Body of pancreas (tissue), 4 donors: ENCODE results near the gene ADGRE1. TPM values are rescaled to one million over a fixed set of nuclear protein-coding genes. Genes with fewer than 3 reads are reported as not detected.

Source experiments
- ATAC-seq: fragments of 150-250 bp; one replicate; pipeline ENCODE4 v1.9.1; 2016
- DNase-seq, 4 donors: peaks; one replicate each; pipeline ENCODE4 v3.0.0-alpha.2; 2019
- H3K27ac ChIP-seq, 4 donors: fragments of 200-600 bp; sonication (generic); 1 replicate in 3 of 4; 2 replicates in 1 of 4; pipeline versions ENCODE4 v1.5.1 to v1.6.1; 2016 to 2019; ENCODE audit warnings: mild to moderate bottlenecking in 1 of 4, mixed read lengths in 1 of 4, moderate library complexity in 1 of 4
- H3K27me3 ChIP-seq, 2 donors: fragments of 200-600 bp; sonication (generic); one replicate each; pipeline ENCODE4 v1.6.0; 2016; ENCODE audit warnings: mild to moderate bottlenecking in 1 of 2
- H3K36me3 ChIP-seq, 2 donors: fragments of 200-600 bp; sonication (generic); replicated peaks in 1 of 2; 2 replicates each; pipeline ENCODE4 v1.5.1; 2016; ENCODE audit warnings: low read depth in 2 of 2; ENCODE audit not compliant: insufficient read depth in 1 of 2
- H3K4me1 ChIP-seq: fragments of 200-600 bp; sonication (generic); one replicate; pipeline ENCODE4 v1.6.0; 2016
- H3K4me3 ChIP-seq, 2 donors: fragments of 200-600 bp; sonication (generic); 1 replicate in 1 of 2; 2 replicates in 1 of 2; pipeline ENCODE4 v1.5.1; 2016 to 2019
- H3K9me3 ChIP-seq, 3 donors: fragments of 200-600 bp; sonication (generic); 1 replicate in 2 of 3; 2 replicates in 1 of 3; pipeline ENCODE4 v1.5.1; 2016
- POLR2A ChIP-seq, 3 donors: fragments of 450-650 bp; IDR thresholded peaks; one replicate each; pipeline ENCODE4 v1.6.1; 2016; ENCODE audit warnings: antibody characterized with exemption in 3 of 3, mild to moderate bottlenecking in 2 of 3
- WGBS, 2 donors: methylation state at CpG; one replicate each; pipeline ENCODE4 v1.1.5; 2017; 5-methylcytosine and 5-hydroxymethylcytosine counted together
- intact Hi-C: fragments of 100-400 bp; cut with DNase I; formaldehyde crosslinking; loops from one replicate; pipeline ENCODE4 v1.15.1; 2023
- total RNA-seq, 2 donors: library from RNA; depleted of rRNA; stranded (reverse); fragments of >200 nt; gene quantifications; one replicate each; pipeline ENCODE4 v1.1.0, GENCODE V29; 2016
- TF ChIP-seq, protein P1 (sequence below), 7 experiments: fragments of 450-650 bp in 4 of 7; fragments of 200-600 bp in 3 of 7; sonication (generic) in 3 of 7; IDR thresholded peaks; one replicate each; pipeline ENCODE4 v1.5.1; 2016 to 2019; ENCODE audit warnings: antibody characterized with exemption in 7 of 7

ADGRE1 gene
- total RNA-seq, 2 donors from 2014 or later = 0.26 TPM; not detected in 1

DNA sequence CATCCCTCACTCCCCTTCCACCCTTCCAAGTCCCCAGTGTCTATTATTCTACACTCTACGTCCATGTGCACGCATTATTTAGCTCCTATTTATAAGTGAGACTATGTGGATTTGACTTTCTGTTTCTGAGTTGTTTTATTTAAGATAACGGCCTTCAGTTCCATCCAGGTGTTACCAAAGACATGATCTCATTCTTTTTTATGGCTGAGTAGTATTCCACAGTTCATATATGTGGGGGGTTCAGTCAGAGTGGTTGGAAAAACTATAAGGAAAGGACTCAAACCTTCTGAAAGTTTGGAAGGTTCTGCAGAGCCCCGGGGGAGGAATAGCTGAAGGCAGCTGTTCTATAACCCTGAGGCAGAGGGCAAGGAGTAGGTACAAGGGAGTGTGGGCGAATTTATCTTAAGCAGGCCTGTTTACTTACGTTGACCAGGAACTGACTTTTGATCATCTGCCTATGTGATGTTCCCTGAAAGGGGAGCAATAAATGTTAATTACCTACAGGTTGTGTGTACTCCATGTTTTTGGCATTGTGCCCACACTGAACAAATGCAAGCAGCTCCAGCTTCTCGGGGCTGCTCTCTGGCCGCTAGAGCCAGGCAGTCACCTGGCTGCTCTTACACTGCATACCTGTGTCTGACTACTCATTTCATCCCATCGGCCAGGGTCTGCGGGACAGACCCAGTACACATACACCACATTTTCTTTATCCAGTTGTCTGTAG lies 13.5 kb upstream of the ADGRE1 start:
- intact Hi-C loops = no loop called here
- no peaks in the 10 kb centered on the region for H3K4me1 ChIP-seq
- no peaks in the 10 kb centered on the region for H3K9me3 ChIP-seq
- WGBS, 2 donors = 78 to 81% methylated on average over 10 of the region's 10 CpGs
- H3K4me3 ChIP-seq = no peak overlapping the region
- no peaks in the 10 kb centered on the region for H3K36me3 ChIP-seq
- no peak for DNase-seq
- no peaks in the 10 kb centered on the region for H3K27me3 ChIP-seq
- no peak for ATAC-seq
- H3K27ac ChIP-seq = no peak overlapping the region
- TF ChIP-seq POLR2A (IDR thresholded peaks at IDR 0.05) = no peak
- TF ChIP-seq, protein P1, sequence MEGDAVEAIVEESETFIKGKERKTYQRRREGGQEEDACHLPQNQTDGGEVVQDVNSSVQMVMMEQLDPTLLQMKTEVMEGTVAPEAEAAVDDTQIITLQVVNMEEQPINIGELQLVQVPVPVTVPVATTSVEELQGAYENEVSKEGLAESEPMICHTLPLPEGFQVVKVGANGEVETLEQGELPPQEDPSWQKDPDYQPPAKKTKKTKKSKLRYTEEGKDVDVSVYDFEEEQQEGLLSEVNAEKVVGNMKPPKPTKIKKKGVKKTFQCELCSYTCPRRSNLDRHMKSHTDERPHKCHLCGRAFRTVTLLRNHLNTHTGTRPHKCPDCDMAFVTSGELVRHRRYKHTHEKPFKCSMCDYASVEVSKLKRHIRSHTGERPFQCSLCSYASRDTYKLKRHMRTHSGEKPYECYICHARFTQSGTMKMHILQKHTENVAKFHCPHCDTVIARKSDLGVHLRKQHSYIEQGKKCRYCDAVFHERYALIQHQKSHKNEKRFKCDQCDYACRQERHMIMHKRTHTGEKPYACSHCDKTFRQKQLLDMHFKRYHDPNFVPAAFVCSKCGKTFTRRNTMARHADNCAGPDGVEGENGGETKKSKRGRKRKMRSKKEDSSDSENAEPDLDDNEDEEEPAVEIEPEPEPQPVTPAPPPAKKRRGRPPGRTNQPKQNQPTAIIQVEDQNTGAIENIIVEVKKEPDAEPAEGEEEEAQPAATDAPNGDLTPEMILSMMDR (IDR thresholded peaks at IDR 0.05) = no peak

- WGBS, 2 donors = 64 to 66% methylated on average over 2 of the region's 2 CpGs
Measured at GRCh38 chr19:6875218-6875617, 12.2 kb upstream of the ADGRE1 start.

DNA sequence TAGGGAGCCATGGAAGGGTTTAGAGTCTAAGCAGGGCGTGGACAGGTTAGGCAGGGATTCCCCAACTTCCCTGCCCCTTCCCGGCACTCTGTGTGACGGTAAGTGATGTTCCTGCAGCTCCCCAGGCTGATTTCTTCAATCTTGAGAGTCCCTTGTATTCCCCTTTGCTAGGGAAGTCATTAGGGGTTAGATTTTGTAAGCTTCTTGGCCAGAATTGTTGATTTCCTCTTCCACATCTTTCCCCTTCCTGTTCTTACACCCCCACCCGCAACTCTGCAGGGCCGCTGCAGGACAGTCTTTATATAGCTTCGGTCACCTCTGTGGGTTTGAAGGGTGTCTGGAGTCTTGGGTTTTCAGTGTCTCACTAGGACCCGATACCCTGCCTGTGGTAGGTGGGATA lies 10.6 kb upstream of the ADGRE1 start:
- ATAC-seq = no peak

More at GRCh38 chr19:6875218-6875617, 12.2 kb upstream of the ADGRE1 start:
- no peak for ATAC-seq
- Histone ChIP-seq H3K27ac (no peak overlapping the region), H3K4me1 (no peaks in the 10 kb centered on the region), H3K4me3 (no peak overlapping the region), H3K36me3 (no peaks in the 10 kb centered on the region), H3K27me3 (no peaks in the 10 kb centered on the region), H3K9me3 (no peaks in the 10 kb centered on the region)
- TF ChIP-seq, protein P1 (IDR thresholded peaks at IDR 0.05) = no peak
- TF ChIP-seq POLR2A (IDR thresholded peaks at IDR 0.05) = no peak
- DNase-seq = no peak
- intact Hi-C loops = no loop called here

GRCh38 chr19:6877766-6878165 lies 9.6 kb upstream of the ADGRE1 start:
- 55 to 67% methylated on average over 4 of the region's 4 CpGs for WGBS, 2 donors
- no peaks in the 10 kb centered on the region for H3K9me3 ChIP-seq
- ATAC-seq = no peak
- intact Hi-C loops = no loop called here
- H3K4me1 ChIP-seq = no peaks in the 10 kb centered on the region
- H3K27me3 ChIP-seq = no peaks in the 10 kb centered on the region
- H3K36me3 ChIP-seq = no peaks in the 10 kb centered on the region
- TF ChIP-seq, protein P1 (IDR thresholded peaks at IDR 0.05) = no peak
- TF ChIP-seq POLR2A (IDR thresholded peaks at IDR 0.05) = no peak
- no peak overlapping the region for H3K27ac ChIP-seq
- H3K4me3 ChIP-seq = no peak overlapping the region
- DNase-seq = no peak

More for the DNA sequence above, 10.6 kb upstream of the ADGRE1 start:
- Histone ChIP-seq H3K9me3 (no peaks in the 10 kb centered on the region), H3K4me3 (no peak overlapping the region), H3K36me3 (no peaks in the 10 kb centered on the region), H3K27ac (no peak overlapping the region), H3K4me1 (no peaks in the 10 kb centered on the region), H3K27me3 (no peaks in the 10 kb centered on the region)
- 36 to 58% methylated on average over 7 of the region's 7 CpGs for WGBS, 2 donors
- TF ChIP-seq, protein P1 (IDR thresholded peaks at IDR 0.05) = no peak
- TF ChIP-seq POLR2A (IDR thresholded peaks at IDR 0.05) = no peak
- no peak for DNase-seq
- intact Hi-C loops = no loop called here
